ENCODE results near the gene FAM53B. TPM values are rescaled to one million over a fixed set of nuclear protein-coding genes. Genes with fewer than 3 reads are reported as not detected.

Gene FAM53B
- total RNA-seq, 1 donor from 2014 or later = 53.4 TPM

DNA sequence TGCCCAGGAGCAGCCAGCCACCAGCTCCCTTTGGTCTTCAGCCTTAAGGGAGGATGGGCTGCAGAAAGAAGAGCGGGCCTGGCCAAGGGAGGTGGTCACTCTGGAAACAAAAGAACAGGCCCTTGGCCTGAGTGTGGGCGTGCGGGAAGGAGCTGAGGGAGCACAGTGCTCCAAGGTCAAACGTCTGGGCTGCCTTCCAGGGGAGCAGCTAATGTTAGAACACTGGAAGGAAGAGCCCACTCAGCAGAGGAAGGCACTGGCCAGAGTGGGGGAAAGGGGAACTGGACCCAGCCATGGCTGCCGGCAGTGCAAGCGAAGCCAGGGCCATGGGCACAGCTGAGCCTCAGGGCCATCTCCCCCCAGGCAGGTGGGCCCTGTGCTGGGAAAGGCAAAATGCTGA, 42.7 kb downstream of the FAM53B start:
- Histone ChIP-seq H3K27ac (replicated peaks) (peak overlapping the region; percentile 92), H3K27me3 (ENCODE audit: low read depth) (no peaks in the 10 kb centered on the region), H3K36me3 (peaks cover 9% of the 10 kb centered on the region), H3K4me1 (peaks cover 100% of the 10 kb centered on the region), H3K4me3 (peak overlapping the region; percentile 6), H3K9me3 (replicated peaks) (no peaks in the 10 kb centered on the region)
- intact Hi-C loops (cut with micrococcal nuclease) = loop anchor here (5.0 kb wide), 1 partner anchor 41 kb away; the partner anchor contains the start of gene FAM53B
- TF ChIP-seq, protein P1, sequence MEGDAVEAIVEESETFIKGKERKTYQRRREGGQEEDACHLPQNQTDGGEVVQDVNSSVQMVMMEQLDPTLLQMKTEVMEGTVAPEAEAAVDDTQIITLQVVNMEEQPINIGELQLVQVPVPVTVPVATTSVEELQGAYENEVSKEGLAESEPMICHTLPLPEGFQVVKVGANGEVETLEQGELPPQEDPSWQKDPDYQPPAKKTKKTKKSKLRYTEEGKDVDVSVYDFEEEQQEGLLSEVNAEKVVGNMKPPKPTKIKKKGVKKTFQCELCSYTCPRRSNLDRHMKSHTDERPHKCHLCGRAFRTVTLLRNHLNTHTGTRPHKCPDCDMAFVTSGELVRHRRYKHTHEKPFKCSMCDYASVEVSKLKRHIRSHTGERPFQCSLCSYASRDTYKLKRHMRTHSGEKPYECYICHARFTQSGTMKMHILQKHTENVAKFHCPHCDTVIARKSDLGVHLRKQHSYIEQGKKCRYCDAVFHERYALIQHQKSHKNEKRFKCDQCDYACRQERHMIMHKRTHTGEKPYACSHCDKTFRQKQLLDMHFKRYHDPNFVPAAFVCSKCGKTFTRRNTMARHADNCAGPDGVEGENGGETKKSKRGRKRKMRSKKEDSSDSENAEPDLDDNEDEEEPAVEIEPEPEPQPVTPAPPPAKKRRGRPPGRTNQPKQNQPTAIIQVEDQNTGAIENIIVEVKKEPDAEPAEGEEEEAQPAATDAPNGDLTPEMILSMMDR (IDR thresholded peaks at IDR 0.05; ENCODE audit: borderline replicate concordance) = no peak
- DNase-seq = peak; percentile 95

DNA sequence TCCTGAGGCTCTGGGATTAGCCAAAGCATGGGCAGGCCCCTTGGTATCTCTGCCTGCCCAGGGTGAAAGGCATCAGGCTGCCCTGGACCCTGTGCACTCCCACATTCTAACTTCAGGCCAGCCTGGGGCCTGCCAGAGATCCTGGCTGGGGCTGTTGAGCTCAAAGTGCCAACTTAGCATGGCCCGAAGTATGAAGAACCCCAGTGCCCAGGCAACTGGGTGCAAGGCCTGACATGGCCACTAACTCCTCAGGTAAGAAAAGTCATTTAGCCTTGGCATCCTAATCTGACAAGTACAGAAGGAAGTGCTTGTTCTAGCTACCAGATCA, 43.2 kb downstream of the FAM53B start:
- TF ChIP-seq, protein P1 (IDR thresholded peaks at IDR 0.05; ENCODE audit: borderline replicate concordance) = no peak
- no peaks in the 10 kb centered on the region for H3K27me3 ChIP-seq (ENCODE audit: low read depth)
- intact Hi-C loops (cut with micrococcal nuclease) = loop anchor here (5.0 kb wide), 1 partner anchor 41 kb away; the partner anchor contains the start of gene FAM53B
- no peak overlapping the region for H3K4me3 ChIP-seq
- DNase-seq = no peak
- H3K27ac ChIP-seq (replicated peaks) = peak overlapping the region; percentile 92
- H3K9me3 ChIP-seq (replicated peaks) = no peaks in the 10 kb centered on the region
- peaks cover 9% of the 10 kb centered on the region for H3K36me3 ChIP-seq
- peaks cover 100% of the 10 kb centered on the region for H3K4me1 ChIP-seq

DNA sequence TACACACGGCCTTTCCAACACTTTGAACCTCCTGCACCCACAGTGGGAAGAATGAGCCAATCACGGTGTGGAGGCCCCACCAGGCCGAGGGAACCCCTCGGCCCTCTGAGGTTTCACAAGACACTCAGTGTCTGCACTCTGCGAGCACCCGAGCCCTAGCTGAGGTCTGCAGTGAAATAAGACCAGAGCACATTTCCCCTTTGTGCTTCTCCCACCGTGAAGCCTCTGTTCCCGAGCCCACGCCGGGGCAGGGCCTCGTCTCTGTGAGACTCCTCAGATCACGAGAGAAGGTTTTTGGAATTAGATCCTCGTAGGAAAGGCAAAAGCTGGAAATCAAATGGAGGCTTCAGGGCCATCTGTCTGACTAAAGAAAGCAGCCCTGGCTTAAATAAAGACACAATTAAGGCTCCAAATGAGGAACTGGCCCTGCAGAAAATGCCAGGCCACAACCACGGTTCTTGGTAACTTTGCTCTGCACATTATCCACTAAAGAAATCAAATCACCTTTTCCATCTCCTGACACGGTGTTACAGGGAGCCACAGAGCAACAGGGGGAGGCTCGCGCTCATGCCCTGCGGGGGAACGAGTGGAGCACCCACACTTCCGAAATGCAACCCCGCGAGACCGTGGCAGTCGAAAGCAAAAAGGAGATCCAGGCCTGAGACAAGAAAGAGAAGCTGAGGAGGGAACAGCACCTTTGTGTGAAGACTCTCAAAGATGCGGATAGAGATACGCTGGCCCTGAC, 43.7 kb downstream of the FAM53B start:
- H3K9me3 ChIP-seq (replicated peaks) = no peaks in the 10 kb centered on the region
- H3K4me1 ChIP-seq = peaks cover 100% of the 10 kb centered on the region
- no peaks in the 10 kb centered on the region for H3K27me3 ChIP-seq (ENCODE audit: low read depth)
- H3K4me3 ChIP-seq = no peak overlapping the region
- peak overlapping the region; percentile 92 for H3K27ac ChIP-seq (replicated peaks)
- H3K36me3 ChIP-seq = peaks cover 9% of the 10 kb centered on the region
- DNase-seq = no peak
- TF ChIP-seq, protein P1 (IDR thresholded peaks at IDR 0.05; ENCODE audit: borderline replicate concordance) = no peak
- intact Hi-C loops (cut with micrococcal nuclease) = loop anchor here (5.0 kb wide), 1 partner anchor 42 kb away; the partner anchor contains the start of gene FAM53B

DNA sequence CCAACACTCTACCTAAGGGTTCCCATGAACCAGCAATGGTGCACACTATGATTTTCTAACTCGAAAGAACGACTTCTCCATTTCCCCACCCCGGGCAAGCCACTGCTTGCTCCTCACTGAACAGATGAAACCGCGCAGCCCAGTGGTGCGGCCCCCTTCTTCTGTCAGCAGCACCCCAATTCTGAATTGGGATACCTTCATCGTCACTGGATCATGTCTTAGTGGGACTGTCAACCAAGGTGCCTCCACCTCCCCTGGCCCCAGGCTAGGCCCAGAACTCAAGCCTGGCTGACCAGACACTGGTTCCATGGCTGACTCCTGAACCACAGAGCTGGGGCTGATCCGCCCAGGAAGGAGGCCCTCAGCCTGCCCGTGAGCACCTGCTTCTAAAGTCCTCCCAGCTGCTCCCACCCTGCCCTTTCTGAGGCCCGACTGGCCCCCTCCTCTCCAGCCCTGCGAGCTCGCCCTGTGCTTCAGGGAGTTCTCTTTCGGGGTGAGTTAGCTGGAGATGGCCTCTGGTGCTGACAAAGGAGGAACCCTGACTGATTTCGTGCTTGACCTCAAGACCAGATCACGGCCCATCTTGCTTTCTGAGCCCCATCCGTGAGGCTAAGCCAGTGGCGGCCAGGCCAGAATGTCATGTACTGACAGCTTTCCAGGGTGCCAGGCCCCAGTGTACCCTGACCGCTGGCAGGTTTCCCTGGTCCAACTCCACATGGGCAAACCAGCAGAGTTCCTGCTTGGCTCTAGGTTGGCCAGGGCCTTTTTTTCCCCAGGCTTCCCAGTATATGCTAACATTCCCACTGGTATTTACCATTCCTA, 44.5 kb downstream of the FAM53B start:
- TF ChIP-seq, protein P1 (IDR thresholded peaks at IDR 0.05; ENCODE audit: borderline replicate concordance) = no peak
- H3K36me3 ChIP-seq = peaks cover 17% of the 10 kb centered on the region
- H3K27me3 ChIP-seq (ENCODE audit: low read depth) = no peaks in the 10 kb centered on the region
- no peaks in the 10 kb centered on the region for H3K9me3 ChIP-seq (replicated peaks)
- DNase-seq = peak; percentile 69
- H3K4me1 ChIP-seq = peaks cover 100% of the 10 kb centered on the region
- peak overlapping the region; percentile 92 for H3K27ac ChIP-seq (replicated peaks)
- intact Hi-C loops (cut with micrococcal nuclease) = loop anchor here (5.0 kb wide), 1 partner anchor 43 kb away; the partner anchor contains the start of gene FAM53B
- H3K4me3 ChIP-seq = no peak overlapping the region

DNA sequence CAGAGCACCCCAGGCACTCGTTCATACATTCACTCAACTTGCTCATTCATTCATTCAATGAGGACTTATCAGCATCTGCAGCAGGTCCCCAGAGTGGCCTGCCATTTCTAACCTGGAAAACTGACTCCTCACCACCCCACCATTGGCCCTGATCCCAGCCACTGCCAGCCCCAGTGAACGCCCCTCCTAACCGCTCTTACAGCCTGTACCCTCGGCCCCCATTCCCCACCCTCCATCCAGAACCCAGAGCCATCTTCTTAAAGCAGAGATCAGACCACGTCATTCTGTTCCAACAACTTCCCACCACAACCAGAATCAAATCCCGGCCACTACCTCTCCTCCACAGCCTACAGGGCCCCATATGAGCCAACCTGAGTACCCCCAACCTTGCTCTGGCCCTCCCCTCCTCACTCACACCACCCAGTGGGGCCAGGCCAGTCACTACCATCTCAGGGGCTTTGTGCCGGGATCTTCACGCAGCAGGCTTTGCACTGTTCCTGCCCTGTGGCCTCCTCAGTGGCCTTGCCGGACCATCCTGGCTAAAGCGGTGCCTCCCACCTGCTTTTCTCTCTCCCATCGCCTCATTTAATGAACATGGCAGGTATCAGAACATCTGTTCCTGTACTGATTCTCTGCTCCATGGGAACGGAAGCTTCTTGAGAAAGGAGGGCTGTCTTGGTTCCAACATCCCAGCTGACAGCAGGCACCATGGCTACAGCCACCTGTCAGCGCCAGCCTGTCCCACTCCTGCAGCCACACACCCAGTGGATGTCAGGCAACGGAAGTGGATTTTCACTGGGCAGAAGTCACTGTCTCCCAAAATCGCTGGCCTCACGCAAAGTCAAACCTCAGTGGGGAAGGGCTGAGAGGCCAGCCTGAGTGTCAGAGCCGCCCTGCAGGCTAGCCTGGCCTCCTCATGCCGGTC, 45.4 kb downstream of the FAM53B start:
- no peak for DNase-seq
- Histone ChIP-seq H3K27me3 (ENCODE audit: low read depth) (no peaks in the 10 kb centered on the region), H3K4me3 (no peak overlapping the region), H3K36me3 (peaks cover 20% of the 10 kb centered on the region), H3K4me1 (peaks cover 100% of the 10 kb centered on the region), H3K9me3 (replicated peaks) (no peaks in the 10 kb centered on the region), H3K27ac (replicated peaks) (peak overlapping the region; percentile 92)
- intact Hi-C loops (cut with micrococcal nuclease) = no loop called here
- TF ChIP-seq, protein P1 (IDR thresholded peaks at IDR 0.05; ENCODE audit: borderline replicate concordance) = no peak
